HCT116 (cell line): ENCODE measurements around the gene C1QTNF3. TPM values are rescaled to one million over a fixed set of nuclear protein-coding genes. Genes with fewer than 3 reads are reported as not detected.
"Not testable (repeated sequence)": the region's sequence is repeated elsewhere in the genome, so short reads cannot be mapped to it uniquely, and the experiment has no call there.

Source experiments
- ATAC-seq: fragments of 200-7000 bp; cut with Tn5 transposase; 2 replicates; pipeline ENCODE4 v1.9.1; 2020; ENCODE audit warnings: mild to moderate bottlenecking, moderate library complexity
- BruUV-seq: library from RNA; stranded (reverse); fragments of 400-500 nt; replicated peaks from 2 replicates; lab custom pipeline; 2021; lab: Mats Ljungman, UMichigan
- CTCF ChIA-PET: fragments of 300-600 bp; sonication (Branson Sonifier 250); formaldehyde crosslinking; loops from one replicate; lab custom pipeline; 2021; ENCODE audit warnings: antibody characterized with exemption; lab: Charles Lee
- POLR2A ChIA-PET: fragments of 300-600, 350-600 bp; sonication (Branson Sonifier 250); formaldehyde crosslinking; loops from one replicate; lab custom pipeline; 2021; ENCODE audit warnings: antibody characterized with exemption; lab: Charles Lee
- RAD21 ChIA-PET, 2 experiments: fragments of 300-600 bp; sonication (Branson Sonifier 250); formaldehyde crosslinking; loops; one replicate each; lab custom pipeline; 2023; ENCODE audit warnings: low total read pairs in 2 of 2; ENCODE audit not compliant: uncharacterized antibody in 2 of 2, unreplicated experiment in 2 of 2, low non-redundant PET in 1 of 2; lab: Charles Lee
- DNase-seq: peaks from one replicate; pipeline ENCODE4 v3.0.0-alpha.2; 2010; ENCODE audit warnings: low read depth, low spot score
- H2AFZ ChIP-seq: fragments of 200-600 bp; shearing (Covaris generic), sonication (generic); 2 replicates; pipeline ENCODE4 v1.6.1; 2017; ENCODE audit warnings: low read depth, mixed run types, mixed read lengths, antibody characterized with exemption, low read length; ENCODE audit not compliant: poor library complexity, severe bottlenecking
- H3K27ac ChIP-seq: 2 replicates; pipeline ENCODE4 v1.5.1; 2012; ENCODE audit warnings: low read depth, low read length
- H3K27me3 ChIP-seq: fragments of 200-600 bp; sonication (generic); 2 replicates; pipeline ENCODE4 v1.6.1; 2016; ENCODE audit warnings: mixed run types, low read length, mixed read lengths; ENCODE audit not compliant: insufficient read depth
- H3K36me3 ChIP-seq, 2 experiments: fragments of 200-500 bp in 1 of 2; fragments of 200-600 bp in 1 of 2; sonication (Bioruptor generic) in 1 of 2; sonication (generic) in 1 of 2; 2 replicates each; pipeline versions ENCODE4 v1.5.1 to v1.6.1; 2014 to 2016; ENCODE audit warnings: low read length in 2 of 2, inconsistent platforms in 1 of 2, mixed read lengths in 1 of 2, mixed run types in 1 of 2; ENCODE audit not compliant: insufficient read depth in 2 of 2, control insufficient read depth in 1 of 2
- H3K4me1 ChIP-seq, 2 experiments: fragments of 200-600 bp in 1 of 2; sonication (generic) in 1 of 2; 2 replicates each; pipeline versions ENCODE4 v1.5.1 to v1.6.1; 2012 to 2017; ENCODE audit warnings: low read length in 2 of 2, inconsistent platforms in 1 of 2, mild to moderate bottlenecking in 1 of 2, mixed read lengths in 1 of 2, mixed run types in 1 of 2, moderate library complexity in 1 of 2; ENCODE audit not compliant: insufficient read depth in 2 of 2, control insufficient read depth in 1 of 2
- H3K4me2 ChIP-seq: fragments of 200-600 bp; sonication (generic); 2 replicates; pipeline ENCODE4 v1.6.1; 2017; ENCODE audit warnings: mixed run types, low read length, mixed read lengths
- H3K4me3 ChIP-seq, 2 experiments: fragments of 200-600 bp in 1 of 2; sonication (generic) in 1 of 2; replicated peaks in 1 of 2; 2 replicates each; pipeline ENCODE4 v1.5.1; 2011 to 2016; ENCODE audit warnings: low read length in 2 of 2, control low read depth in 1 of 2, low read depth in 1 of 2, mild to moderate bottlenecking in 1 of 2, mixed read lengths in 1 of 2, mixed run types in 1 of 2
- H3K79me2 ChIP-seq: fragments of 200-600 bp; sonication (generic); 2 replicates; pipeline ENCODE4 v1.6.1; 2017; ENCODE audit warnings: mild to moderate bottlenecking, mixed run types, low read length, moderate library complexity, mixed read lengths; ENCODE audit not compliant: insufficient read depth
- H3K9ac ChIP-seq: fragments of 200-600 bp; sonication (generic); 2 replicates; pipeline ENCODE4 v1.6.1; 2016; ENCODE audit warnings: low read length, mixed read lengths
- H3K9me2 ChIP-seq: fragments of 200-600 bp; sonication (generic), shearing (Covaris generic); 2 replicates; pipeline ENCODE4 v1.6.1; 2017; ENCODE audit warnings: mixed run types, mild to moderate bottlenecking, moderate library complexity; ENCODE audit not compliant: insufficient read depth
- H3K9me3 ChIP-seq, 2 experiments: fragments of 200-500 bp in 1 of 2; fragments of 200-600 bp in 1 of 2; sonication (Bioruptor generic) in 1 of 2; sonication (generic) in 1 of 2; 2 replicates each; pipeline ENCODE4 v1.6.1; 2014 to 2017; ENCODE audit warnings: low read length in 2 of 2, mixed read lengths in 2 of 2, inconsistent platforms in 1 of 2, low read depth in 1 of 2, mild to moderate bottlenecking in 1 of 2, mixed run types in 1 of 2, moderate library complexity in 1 of 2; ENCODE audit not compliant: control insufficient read depth in 1 of 2, insufficient read depth in 1 of 2
- H4K20me1 ChIP-seq: fragments of 200-600 bp; sonication (generic), shearing (Covaris generic); 2 replicates; pipeline ENCODE4 v1.6.1; 2017; ENCODE audit warnings: mixed run types, mild to moderate bottlenecking, moderate library complexity; ENCODE audit not compliant: insufficient read depth
- intact Hi-C: fragments of 100-400 bp; cut with micrococcal nuclease; formaldehyde crosslinking; loops from 2 replicates; pipeline ENCODE4 v1.10.0; 2022
- total RNA-seq: library from RNA; stranded (reverse); gene quantifications from one replicate; pipeline ENCODE4 v1.2.1, GENCODE V29; 2021; ENCODE audit not compliant: unreplicated experiment

C1QTNF3 gene
- total RNA-seq, 1 experiment from 2014 or later, result 2.6 TPM

DNA sequence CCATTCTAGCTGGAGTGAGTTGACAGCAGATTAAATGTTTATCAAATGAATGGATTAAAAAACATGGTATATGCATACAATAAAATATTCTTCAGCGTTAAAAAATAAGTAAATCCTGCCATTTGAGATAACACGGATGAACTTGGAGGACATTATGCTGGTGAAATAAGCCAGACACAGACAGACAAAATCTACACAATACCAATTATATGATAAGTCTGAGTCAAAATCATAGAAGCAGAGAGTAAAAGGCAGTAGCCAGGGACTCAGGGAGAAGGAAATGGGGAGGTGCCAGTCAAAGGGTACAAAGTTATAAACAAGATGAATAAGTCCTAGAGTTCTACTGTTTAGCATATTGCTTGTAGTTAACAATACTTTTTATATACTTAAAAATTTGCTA lies 36.5 kb upstream of the C1QTNF3 start:
- H3K27ac ChIP-seq, BruUV-seq, H4K20me1 ChIP-seq, H3K4me1 ChIP-seq, intact Hi-C loops, H3K4me3 ChIP-seq, CTCF ChIA-PET, H3K79me2 ChIP-seq, H3K9ac ChIP-seq, RAD21 ChIA-PET, H3K9me2 ChIP-seq, POLR2A ChIA-PET, H3K36me3 ChIP-seq, H3K27me3 ChIP-seq, ATAC-seq, H3K9me3 ChIP-seq, H3K4me2 ChIP-seq, DNase-seq, H2AFZ ChIP-seq: not testable (repeated sequence)

DNA sequence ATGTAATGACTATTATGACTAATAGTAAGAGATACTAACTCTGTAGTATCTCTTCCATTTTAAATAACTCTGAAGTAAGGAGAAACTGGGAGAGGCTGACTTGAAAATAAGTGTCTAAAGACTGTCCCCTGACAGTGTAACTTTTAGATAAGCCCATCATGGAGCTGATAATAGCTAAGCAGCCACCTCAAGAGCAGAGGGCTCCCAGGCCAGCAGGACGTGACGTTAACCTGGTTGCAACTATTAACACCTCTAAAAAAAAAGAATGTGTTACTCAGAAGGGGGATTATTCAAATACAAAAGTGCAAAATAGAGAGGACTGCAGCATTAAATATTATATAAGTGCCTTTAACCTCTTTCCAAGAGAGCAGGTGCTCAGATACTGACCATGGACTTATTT lies 34.6 kb upstream of the C1QTNF3 start:
- H3K4me3 ChIP-seq, H3K27ac ChIP-seq, H3K27me3 ChIP-seq, H3K4me1 ChIP-seq, H3K79me2 ChIP-seq, H3K4me2 ChIP-seq, H2AFZ ChIP-seq, H4K20me1 ChIP-seq, H3K9ac ChIP-seq, DNase-seq, intact Hi-C loops, H3K9me2 ChIP-seq, POLR2A ChIA-PET, H3K9me3 ChIP-seq, BruUV-seq, H3K36me3 ChIP-seq, ATAC-seq, RAD21 ChIA-PET, CTCF ChIA-PET: not testable (repeated sequence)

DNA sequence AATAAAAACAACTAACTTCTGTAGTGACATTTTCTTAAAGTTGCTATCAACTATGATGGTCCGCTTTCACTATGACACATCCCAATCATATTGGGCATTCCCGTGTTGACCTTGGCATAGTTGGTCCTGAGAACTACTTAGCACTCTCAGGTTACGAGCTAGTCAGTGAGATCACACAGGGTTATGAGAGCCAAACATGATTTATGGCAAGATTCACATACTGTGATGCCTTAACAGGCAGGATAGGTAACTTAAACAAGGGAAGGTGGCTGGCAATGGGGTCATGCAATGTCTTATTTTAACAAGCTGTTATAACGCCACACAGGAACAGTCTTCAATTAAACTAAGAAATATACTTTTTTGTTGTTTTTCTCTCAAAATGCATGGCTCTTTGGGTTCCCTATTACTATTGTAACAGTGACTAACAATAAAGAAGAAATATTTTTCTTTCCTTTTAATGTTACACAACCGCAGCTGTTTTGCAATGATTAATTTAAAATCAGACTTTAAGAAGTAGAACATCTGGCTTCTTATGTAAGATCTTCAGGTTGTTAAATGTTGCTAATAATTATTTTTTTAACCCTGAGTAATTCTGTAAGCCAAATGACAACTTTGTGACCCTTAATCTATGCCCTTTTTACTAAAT lies 33.8 kb upstream of the C1QTNF3 start:
- H3K79me2 ChIP-seq, DNase-seq, H3K27me3 ChIP-seq, H3K4me2 ChIP-seq, H4K20me1 ChIP-seq, H3K9me2 ChIP-seq, POLR2A ChIA-PET, H2AFZ ChIP-seq, H3K9me3 ChIP-seq, H3K4me1 ChIP-seq, BruUV-seq, ATAC-seq, RAD21 ChIA-PET, H3K4me3 ChIP-seq, H3K27ac ChIP-seq, CTCF ChIA-PET, H3K9ac ChIP-seq, intact Hi-C loops, H3K36me3 ChIP-seq: not testable (repeated sequence)

DNA sequence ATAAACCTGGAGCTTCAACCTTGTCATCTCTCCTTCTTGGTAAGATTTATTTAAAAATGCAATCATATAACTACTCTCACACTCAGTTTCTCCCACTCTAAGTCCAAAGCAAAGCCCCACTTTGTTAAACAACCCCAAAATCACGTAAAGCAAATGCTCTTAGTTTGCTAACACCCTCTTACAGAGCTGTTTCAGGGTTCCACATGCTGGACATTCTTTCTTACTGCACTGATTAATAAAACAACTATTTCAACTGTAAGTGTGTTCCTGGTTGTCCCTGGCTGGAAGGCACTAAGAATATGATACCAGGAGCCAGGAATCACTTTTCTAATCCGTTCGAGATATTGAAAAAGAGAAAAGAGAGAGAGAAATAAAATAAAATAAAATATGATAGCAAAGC lies 31.5 kb upstream of the C1QTNF3 start:
- not testable (repeated sequence) for ATAC-seq, H3K79me2 ChIP-seq

More for the DNA sequence above, 31.5 kb upstream of the C1QTNF3 start:
- DNase-seq, POLR2A ChIA-PET, CTCF ChIA-PET, RAD21 ChIA-PET, H3K9me2 ChIP-seq, H3K9ac ChIP-seq, H3K4me3 ChIP-seq, H4K20me1 ChIP-seq, intact Hi-C loops, H3K4me1 ChIP-seq, H3K9me3 ChIP-seq, H3K36me3 ChIP-seq, H3K4me2 ChIP-seq, H3K27ac ChIP-seq, BruUV-seq, H3K27me3 ChIP-seq, H2AFZ ChIP-seq: not testable (repeated sequence)
